T-helper 22 cell (primary cell): Measurements from ENCODE around the gene PAQR6.
A peak's percentile ranks its signal among the peaks of the same experiment; 100 is the strongest.
"Not testable (repeated sequence)": the region's sequence is repeated elsewhere in the genome, so short reads cannot be mapped to it uniquely, and the experiment has no call there.

Source experiments
- DNase-seq: peaks from one replicate; pipeline ENCODE4 v3.0.0-alpha.2; 2020; ENCODE audit warnings: low read depth

The PAQR6 gene

GRCh38 chr1:156230473-156230837, 17.4 kb downstream of the PAQR6 start:
- DNase-seq = no peak

DNA sequence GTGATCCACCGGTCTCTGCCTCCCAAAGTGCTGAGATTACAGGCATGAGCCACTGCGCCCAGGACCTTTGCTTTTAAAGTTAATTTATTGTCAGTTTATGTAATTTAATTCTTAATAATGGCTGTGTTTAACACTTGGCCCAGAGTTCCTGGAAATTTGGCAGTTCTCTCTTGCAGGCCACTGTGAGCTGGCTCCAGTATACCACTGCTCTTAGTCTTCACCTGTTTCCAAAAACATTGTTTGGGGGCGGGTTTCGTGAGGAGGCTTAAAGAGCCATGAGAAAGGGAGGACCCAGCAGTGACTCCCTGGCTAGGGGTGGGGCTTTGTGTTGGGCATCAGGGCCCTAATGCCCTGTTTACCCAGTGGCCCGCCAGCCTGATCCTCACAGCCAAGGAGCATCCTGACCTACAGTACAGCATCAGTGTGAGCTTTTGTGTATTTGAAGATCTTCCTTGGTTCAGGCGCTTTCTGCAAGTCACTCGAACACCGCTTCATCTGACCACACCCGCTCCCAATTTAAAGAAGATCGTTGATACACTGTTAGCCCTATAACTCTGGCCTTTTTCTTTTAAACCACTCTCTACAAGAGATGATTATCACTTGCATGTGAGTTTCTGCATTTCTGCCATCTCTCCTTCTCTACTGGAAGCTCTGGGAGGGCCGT, 17.9 kb downstream of the PAQR6 start:
- DNase-seq = no peak

GRCh38 chr1:156228501-156228900, 19.4 kb downstream of the PAQR6 start:
- DNase-seq = no peak

- no peak for DNase-seq
Measured at GRCh38 chr1:156226782-156227181, 21.1 kb downstream of the PAQR6 start.

GRCh38 chr1:156226116-156226538, 21.7 kb downstream of the PAQR6 start:
- no peak for DNase-seq

DNA sequence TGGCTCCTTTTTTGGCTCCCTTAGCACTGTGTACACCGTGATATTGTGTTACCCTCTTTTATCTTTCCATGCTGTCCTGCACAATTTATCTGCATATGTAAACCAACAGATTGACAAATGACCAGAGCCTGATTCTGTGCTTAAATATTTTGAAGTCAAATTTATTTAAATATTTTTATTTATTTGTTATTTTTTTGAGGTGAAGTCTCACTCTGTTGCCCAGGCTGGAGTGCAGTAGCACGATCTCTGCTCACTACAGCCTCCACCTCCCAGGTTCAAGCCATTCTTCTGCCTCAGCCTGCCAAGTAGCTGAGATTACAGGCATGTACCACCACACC, 22.2 kb downstream of the PAQR6 start:
- DNase-seq = no peak

DNA sequence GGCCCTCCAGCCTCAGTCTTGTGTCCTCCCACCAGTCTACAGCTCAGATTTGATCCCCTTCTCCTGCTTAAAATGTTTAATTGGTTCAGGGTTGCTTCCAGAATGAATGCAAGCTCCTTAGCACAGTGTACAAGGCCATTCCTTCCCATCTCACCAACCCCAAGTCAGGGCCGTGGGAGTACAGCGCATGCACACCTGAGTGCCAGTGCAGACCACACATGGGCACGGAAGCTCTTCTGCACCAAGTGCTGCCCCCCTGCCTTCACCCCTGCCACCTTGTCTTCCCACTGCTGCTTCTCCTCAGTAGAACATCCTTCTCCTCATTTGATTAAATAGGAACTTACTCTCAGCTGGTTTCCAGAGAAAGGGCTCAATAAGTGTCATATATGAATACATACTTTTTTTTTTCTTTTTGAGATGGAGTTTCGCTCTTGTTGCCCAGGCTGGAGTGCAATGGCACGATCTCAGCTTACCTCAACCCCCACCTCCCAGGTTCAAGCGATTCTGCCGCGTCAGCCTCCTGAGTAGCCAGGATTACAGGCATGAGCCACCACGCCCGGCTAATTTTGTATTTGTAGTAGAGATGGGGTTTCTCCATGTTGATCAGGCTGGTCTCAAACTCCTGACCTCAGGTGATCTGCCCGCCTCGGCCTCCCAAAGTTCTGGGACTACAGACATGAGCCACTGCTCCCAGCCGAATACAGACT, 25.7 kb downstream of the PAQR6 start:
- DNase-seq = no peak

GRCh38 chr1:156220226-156220625, 27.6 kb downstream of the PAQR6 start:
- no peak for DNase-seq

- no peak for DNase-seq
Measured at GRCh38 chr1:156217871-156218270, 30.0 kb downstream of the PAQR6 start.

DNA sequence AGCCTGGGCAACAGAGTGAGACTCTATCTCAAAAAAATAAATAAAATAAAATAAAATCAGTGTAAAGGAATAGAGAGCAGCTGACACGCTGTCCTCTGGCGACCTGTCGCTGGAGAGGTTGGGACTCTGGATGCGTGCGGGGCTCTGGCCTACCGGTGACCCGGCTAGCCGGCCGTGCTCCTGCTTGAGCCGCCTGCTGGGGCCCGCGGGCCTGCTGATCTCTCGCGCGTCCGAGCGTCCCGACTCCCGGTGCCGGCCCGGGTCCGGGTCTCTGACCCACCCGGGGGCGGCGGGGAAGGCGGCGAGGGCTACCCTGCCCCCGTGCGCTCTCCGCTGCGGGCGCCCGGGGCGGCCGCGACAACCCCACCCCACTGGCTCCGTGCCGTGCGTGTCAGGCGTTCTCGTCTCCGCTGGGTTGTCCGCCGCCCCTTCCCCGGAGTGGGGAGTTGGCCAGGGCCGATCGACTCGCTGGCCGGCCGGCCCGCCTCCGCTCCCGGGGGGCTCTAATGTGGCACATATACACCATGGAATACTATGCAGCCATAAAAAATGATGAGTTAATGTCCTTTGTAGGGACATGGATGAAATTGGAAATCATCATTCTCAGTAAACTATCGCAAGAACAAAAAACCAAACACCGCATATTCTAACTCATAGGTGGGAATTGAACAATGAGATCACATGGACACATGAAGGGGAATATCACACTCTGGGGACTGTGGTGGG, 31.3 kb downstream of the PAQR6 start:
- DNase-seq = not testable (repeated sequence)

GRCh38 chr1:156214024-156214748, 33.7 kb downstream of the PAQR6 start:
- no peak for DNase-seq

DNA sequence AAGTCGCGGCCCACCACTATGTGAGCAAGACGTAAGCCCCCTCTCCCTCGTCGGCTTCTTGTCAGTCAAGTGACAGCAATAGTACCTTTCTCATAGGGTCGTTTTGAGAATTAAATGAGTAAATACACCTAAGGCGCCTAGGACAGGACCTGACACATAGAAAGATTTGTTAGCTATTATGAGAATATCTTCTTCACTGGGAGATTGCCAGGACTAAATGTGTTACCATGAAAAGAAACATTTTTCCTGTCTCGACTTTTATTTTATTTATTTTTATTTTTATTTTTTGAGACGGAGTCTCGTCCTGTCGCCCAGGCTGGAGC, 34.3 kb downstream of the PAQR6 start:
- DNase-seq = no peak

GRCh38 chr1:156212833-156213643, 34.8 kb downstream of the PAQR6 start, which contains the start of gene PMF1:
Gene PMF1, plus strand, starts transcription at chr1:156213007. Its CDS starts 9 bp downstream, at chr1:156213016.
- DNase-seq = peak; percentile 93

DNA sequence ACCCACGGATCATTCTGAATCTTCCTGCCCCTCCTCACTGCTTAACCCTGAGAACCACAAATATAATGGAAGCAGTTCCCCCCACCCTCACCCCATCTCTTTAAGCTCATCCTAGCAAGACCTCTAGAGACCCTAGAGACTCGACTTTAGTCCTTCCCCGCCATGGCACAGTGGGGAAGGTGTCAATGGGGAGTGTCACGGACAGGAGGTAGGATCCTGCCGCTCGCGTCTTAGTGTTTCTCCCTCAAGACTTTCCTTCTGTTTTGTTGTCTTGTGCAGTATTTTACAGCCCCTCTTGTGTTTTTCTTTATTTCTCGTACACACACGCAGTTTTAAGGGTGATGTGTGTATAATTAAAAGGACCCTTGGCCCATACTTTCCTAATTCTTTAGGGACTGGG, 35.7 kb downstream of the PAQR6 start:
- DNase-seq = no peak

DNA sequence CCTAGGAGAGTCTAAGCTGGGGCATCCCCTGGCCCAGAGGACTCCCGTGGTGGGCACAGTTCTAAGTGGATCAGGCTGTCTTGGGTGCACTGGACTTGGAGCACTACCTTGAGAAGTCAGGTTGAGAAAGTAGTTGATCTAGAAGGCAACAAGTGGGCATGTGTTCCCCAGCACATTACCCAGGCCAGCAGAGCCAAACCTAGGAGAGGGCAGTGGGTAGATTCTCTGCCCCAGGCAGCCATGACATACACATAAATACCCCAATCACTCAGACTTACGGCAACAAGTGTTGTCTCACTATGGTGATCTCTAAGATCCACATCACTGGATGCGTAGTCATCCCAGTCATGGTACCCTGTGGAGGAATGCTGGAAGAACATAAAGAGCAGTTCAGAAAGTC, 36.6 kb downstream of the PAQR6 start:
- DNase-seq = no peak

DNA sequence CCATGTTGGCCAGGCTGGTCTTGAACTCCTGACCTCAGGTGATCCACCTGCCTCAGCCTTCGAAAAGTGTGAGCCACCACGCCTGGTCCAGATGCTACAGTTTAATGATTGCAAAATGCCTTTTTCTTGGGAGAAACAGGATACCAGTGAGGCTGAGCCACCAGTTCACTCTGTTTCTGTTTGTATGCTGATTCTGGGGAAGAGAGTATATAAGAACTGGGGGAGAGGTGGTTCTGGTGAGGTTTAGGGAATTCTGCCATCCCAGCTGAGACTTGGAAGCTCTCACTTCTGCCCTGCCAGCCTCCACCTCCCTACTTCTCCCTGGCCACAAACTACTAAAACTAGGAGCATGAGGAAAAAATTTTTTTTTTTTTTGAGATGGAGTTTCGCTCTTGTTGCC, 43.2 kb downstream of the PAQR6 start:
- no peak for DNase-seq

DNA sequence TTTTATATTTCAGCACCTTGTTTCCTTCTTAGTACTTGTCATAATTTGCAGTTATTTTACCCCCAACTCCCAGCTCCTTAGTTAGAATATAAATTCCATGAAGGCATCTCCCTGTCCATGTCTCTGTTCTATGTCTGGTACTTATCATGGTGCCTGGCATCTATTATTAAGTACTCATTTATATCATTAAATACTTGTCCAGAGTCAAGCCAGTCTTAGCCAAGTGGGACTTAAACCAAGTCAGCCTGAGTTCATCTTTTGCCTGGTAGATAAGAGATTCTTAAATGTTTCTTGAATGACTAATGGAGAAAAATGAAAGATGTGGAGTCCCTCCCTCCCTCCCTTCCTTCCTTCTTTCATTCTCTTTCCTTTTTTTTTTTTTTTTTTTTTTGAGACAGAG, 44.5 kb downstream of the PAQR6 start:
- DNase-seq = no peak

DNA sequence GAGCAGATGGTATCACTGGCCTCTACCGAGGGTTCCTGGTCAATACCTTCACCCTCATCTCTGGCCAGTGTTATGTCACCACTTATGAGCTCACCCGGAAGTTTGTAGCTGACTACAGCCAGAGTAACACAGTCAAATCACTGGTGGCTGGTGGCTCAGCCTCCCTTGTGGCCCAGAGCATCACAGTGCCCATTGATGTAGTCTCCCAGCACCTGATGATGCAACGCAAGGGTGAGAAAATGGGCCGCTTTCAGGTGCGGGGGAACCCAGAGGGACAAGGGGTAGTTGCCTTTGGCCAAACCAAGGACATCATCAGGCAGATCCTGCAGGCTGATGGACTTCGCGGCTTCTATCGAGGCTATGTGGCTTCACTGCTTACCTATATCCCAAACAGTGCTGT, 47.8 kb downstream of the PAQR6 start:
- DNase-seq = no peak

DNA sequence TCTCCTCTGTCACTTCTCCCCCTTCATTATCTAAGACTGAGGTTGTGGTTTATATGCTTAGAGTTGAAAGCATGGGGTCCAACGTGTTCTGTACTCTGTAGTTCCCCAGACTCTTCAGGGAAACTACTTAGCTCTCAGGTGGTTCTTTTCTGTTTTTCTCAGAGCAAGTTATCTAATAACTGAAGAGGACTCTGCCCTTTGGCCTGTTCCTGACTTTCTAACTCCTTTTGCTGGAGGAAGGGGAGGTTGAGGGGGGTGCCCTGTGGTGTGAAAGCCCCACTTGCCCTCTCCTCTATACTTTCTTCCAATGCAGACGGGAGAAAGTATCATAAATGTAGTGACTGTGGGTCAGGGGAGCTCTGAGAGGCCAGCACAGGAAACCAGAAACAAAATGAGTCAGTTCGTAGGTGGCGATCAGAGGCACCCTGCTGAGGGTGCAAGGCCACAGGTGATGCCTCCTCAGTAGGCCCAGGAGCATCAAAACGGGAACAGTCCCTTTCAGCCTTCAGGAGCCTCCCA, 49.0 kb downstream of the PAQR6 start:
- no peak for DNase-seq

DNA sequence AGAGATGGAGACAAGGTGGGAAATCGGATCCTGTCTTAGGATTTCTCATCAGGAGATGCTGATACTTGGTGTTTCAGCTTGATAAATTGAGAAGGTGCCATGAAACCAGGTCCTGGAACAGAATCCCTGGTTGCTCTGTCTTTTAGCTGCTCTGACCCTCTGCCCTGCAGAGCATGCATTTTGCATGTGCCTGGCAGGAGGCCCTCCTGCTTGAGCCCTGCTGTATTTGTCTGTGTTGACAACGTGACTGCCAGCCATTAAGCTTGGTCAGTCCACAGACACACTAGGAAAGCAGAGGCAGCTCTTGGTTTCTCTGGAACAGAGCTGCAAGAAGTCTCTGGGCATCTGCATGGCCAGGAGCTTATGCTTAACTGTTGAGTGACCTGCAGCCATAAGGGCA, 51.4 kb downstream of the PAQR6 start:
- no peak for DNase-seq

GRCh38 chr1:156195853-156196252, 52.0 kb downstream of the PAQR6 start:
- DNase-seq = no peak

- no peak for DNase-seq
Measured at GRCh38 chr1:156194300-156194652, 53.6 kb downstream of the PAQR6 start.
